GM23338 (cell line): ENCODE data around the gene ZNF460. TPM values are rescaled to one million over a fixed set of nuclear protein-coding genes. Genes with fewer than 3 reads are reported as not detected.

Experiments used
- ATAC-seq: fragments of 200-7000 bp; cut with Tn5 transposase; 3 replicates; pipeline ENCODE4 v1.9.1; 2020
- DNase-seq: peaks from one replicate; pipeline ENCODE4 v3.0.0-alpha.2; 2015; ENCODE audit warnings: low spot score
- H2AFZ ChIP-seq: fragments of 200-600 bp; sonication (generic); 2 replicates; pipeline ENCODE4 v1.8.0; 2016; ENCODE audit warnings: antibody characterized with exemption, mild to moderate bottlenecking, moderate library complexity
- H3F3A ChIP-seq: fragments of 200-600 bp; sonication (generic); replicated peaks from 2 replicates; pipeline ENCODE4 v1.8.0; 2017; ENCODE audit warnings: antibody characterized with exemption, mixed run types, low read depth
- H3K27ac ChIP-seq: fragments of 200-600 bp; sonication (generic); 2 replicates; pipeline ENCODE4 v1.6.1; 2016; ENCODE audit warnings: low read depth
- H3K27me3 ChIP-seq: fragments of 200-600 bp; sonication (generic); 2 replicates; pipeline ENCODE4 v1.8.0; 2016; ENCODE audit warnings: mild to moderate bottlenecking, mixed run types, moderate library complexity; ENCODE audit not compliant: insufficient read depth
- H3K36me3 ChIP-seq: fragments of 200-600 bp; sonication (generic); 2 replicates; pipeline ENCODE4 v1.8.0; 2016; ENCODE audit warnings: mild to moderate bottlenecking; ENCODE audit not compliant: insufficient read depth
- H3K4me1 ChIP-seq: fragments of 200-600 bp; sonication (generic); 2 replicates; pipeline ENCODE4 v1.8.0; 2016; ENCODE audit warnings: mild to moderate bottlenecking, moderate library complexity; ENCODE audit not compliant: insufficient read depth
- H3K4me2 ChIP-seq: fragments of 200-600 bp; sonication (generic); 2 replicates; pipeline ENCODE4 v1.7.1; 2017; ENCODE audit warnings: mixed run types
- H3K4me3 ChIP-seq: fragments of 200-600 bp; sonication (generic); 2 replicates; pipeline ENCODE4 v1.6.1; 2016; ENCODE audit warnings: mixed run types
- H3K79me2 ChIP-seq: fragments of 200-600 bp; sonication (generic); replicated peaks from 2 replicates; pipeline ENCODE4 v1.8.0; 2017; ENCODE audit warnings: mild to moderate bottlenecking; ENCODE audit not compliant: insufficient read depth
- H3K9me2 ChIP-seq: fragments of 200-600 bp; sonication (generic); 2 replicates; pipeline ENCODE4 v1.8.0; 2017; ENCODE audit not compliant: insufficient read depth
- H4K20me1 ChIP-seq: fragments of 200-600 bp; sonication (generic); replicated peaks from 2 replicates; pipeline ENCODE4 v1.8.0; 2017; ENCODE audit warnings: mild to moderate bottlenecking; ENCODE audit not compliant: insufficient read depth
- H3K27ac Mint-ChIP-seq: 2 replicates; pipeline ENCODE4 v1.8.0; 2020; ENCODE audit warnings: inconsistent platforms, mild to moderate bottlenecking, moderate library complexity, mixed read lengths
- H3K27me3 Mint-ChIP-seq: 3 replicates; pipeline ENCODE4 v1.8.0; 2022; ENCODE audit warnings: low read depth, mild to moderate bottlenecking, moderate library complexity, mixed read lengths, inconsistent platforms; ENCODE audit not compliant: insufficient read depth, poor library complexity
- H3K36me3 Mint-ChIP-seq: 3 replicates; pipeline ENCODE4 v1.8.0; 2021; ENCODE audit warnings: low read depth, mild to moderate bottlenecking, inconsistent platforms, moderate library complexity, mixed read lengths
- H3K4me1 Mint-ChIP-seq: 3 replicates; pipeline ENCODE4 v1.8.0; 2020; ENCODE audit warnings: mild to moderate bottlenecking, inconsistent platforms, mixed read lengths
- H3K4me3 Mint-ChIP-seq: 3 replicates; pipeline ENCODE4 v1.8.0; 2021; ENCODE audit warnings: moderate library complexity, mild to moderate bottlenecking, inconsistent platforms, mixed read lengths
- H3K9me3 Mint-ChIP-seq: 3 replicates; pipeline ENCODE4 v1.8.0; 2020; ENCODE audit warnings: moderate library complexity, mild to moderate bottlenecking, inconsistent platforms, mixed read lengths
- CREB1 ChIP-seq: fragments of 250-450 bp; sonication (Bioruptor Pico); IDR thresholded peaks from 2 replicates; pipeline ENCODE4 v1.5.0; 2020; ENCODE audit warnings: low read depth, mild to moderate bottlenecking, moderate library complexity
- EZH2 ChIP-seq: fragments of 200-600 bp; sonication (generic); IDR thresholded peaks from one replicate; pipeline ENCODE4 v1.8.0; 2017; ENCODE audit warnings: antibody characterized with exemption, mild to moderate bottlenecking, low read depth; ENCODE audit not compliant: unreplicated experiment
- EZH2phosphoT487 ChIP-seq: fragments of 200-600 bp; sonication (generic); IDR thresholded peaks from one replicate; pipeline ENCODE4 v1.8.1; 2018; ENCODE audit warnings: antibody characterized with exemption; ENCODE audit not compliant: unreplicated experiment
- NANOG ChIP-seq: IDR thresholded peaks from 2 replicates; pipeline ENCODE4 v1.6.1; 2016; ENCODE audit warnings: antibody characterized with exemption, borderline replicate concordance
- POLR2AphosphoS5 ChIP-seq: IDR thresholded peaks from 2 replicates; pipeline ENCODE4 v1.6.1; 2016; ENCODE audit warnings: antibody characterized with exemption, low read depth
- STAT1 ChIP-seq: IDR thresholded peaks from one replicate; pipeline ENCODE4 v1.6.1; 2016; ENCODE audit warnings: antibody characterized with exemption; ENCODE audit not compliant: unreplicated experiment
- ZNF331 ChIP-seq: fragments of 250-450 bp; sonication (Bioruptor Pico); IDR thresholded peaks from 2 replicates; pipeline ENCODE4 v1.5.0; 2020; ENCODE audit warnings: low read depth, mild to moderate bottlenecking, moderate library complexity
- polyA plus RNA-seq: library from polyadenylated mRNA; unstranded; fragments of >200 nt; fragmentation: Nextera tagmentation; extraction: Ambion mirVana; gene quantifications from 2 replicates; pipeline ENCODE4 v1.2.1, GENCODE V29; 2016
- total RNA-seq: library from RNA; depleted of rRNA; stranded (reverse); fragments of >200 nt; shearing (Covaris generic); gene quantifications from 2 replicates; pipeline ENCODE4 v1.2.3, GENCODE V29; 2014
- TF ChIP-seq, protein P1 (sequence below): fragments of 250-450 bp; sonication (Bioruptor Pico); IDR thresholded peaks from 2 replicates; pipeline ENCODE4 v1.5.0; 2020; ENCODE audit warnings: mild to moderate bottlenecking, moderate library complexity
- TF ChIP-seq, protein P2 (sequence below), 2 experiments: fragments of 200-600 bp in 1 of 2; sonication (generic) in 1 of 2; conservative IDR thresholded peaks; 2 replicates each; pipeline versions ENCODE4 v1.5.1 to v1.6.1; 2016 to 2017; ENCODE audit warnings: antibody characterized with exemption in 2 of 2, low read depth in 2 of 2, mild to moderate bottlenecking in 2 of 2, moderate library complexity in 1 of 2

Gene ZNF460
- total and polyA plus RNA-seq, 2 experiments from 2014 or later = 3.4 to 81.7 TPM

GRCh38 chr19:57233207-57233606 is 47.1 kb upstream of the ZNF460 start (continued):
- TF ChIP-seq, protein P1, sequence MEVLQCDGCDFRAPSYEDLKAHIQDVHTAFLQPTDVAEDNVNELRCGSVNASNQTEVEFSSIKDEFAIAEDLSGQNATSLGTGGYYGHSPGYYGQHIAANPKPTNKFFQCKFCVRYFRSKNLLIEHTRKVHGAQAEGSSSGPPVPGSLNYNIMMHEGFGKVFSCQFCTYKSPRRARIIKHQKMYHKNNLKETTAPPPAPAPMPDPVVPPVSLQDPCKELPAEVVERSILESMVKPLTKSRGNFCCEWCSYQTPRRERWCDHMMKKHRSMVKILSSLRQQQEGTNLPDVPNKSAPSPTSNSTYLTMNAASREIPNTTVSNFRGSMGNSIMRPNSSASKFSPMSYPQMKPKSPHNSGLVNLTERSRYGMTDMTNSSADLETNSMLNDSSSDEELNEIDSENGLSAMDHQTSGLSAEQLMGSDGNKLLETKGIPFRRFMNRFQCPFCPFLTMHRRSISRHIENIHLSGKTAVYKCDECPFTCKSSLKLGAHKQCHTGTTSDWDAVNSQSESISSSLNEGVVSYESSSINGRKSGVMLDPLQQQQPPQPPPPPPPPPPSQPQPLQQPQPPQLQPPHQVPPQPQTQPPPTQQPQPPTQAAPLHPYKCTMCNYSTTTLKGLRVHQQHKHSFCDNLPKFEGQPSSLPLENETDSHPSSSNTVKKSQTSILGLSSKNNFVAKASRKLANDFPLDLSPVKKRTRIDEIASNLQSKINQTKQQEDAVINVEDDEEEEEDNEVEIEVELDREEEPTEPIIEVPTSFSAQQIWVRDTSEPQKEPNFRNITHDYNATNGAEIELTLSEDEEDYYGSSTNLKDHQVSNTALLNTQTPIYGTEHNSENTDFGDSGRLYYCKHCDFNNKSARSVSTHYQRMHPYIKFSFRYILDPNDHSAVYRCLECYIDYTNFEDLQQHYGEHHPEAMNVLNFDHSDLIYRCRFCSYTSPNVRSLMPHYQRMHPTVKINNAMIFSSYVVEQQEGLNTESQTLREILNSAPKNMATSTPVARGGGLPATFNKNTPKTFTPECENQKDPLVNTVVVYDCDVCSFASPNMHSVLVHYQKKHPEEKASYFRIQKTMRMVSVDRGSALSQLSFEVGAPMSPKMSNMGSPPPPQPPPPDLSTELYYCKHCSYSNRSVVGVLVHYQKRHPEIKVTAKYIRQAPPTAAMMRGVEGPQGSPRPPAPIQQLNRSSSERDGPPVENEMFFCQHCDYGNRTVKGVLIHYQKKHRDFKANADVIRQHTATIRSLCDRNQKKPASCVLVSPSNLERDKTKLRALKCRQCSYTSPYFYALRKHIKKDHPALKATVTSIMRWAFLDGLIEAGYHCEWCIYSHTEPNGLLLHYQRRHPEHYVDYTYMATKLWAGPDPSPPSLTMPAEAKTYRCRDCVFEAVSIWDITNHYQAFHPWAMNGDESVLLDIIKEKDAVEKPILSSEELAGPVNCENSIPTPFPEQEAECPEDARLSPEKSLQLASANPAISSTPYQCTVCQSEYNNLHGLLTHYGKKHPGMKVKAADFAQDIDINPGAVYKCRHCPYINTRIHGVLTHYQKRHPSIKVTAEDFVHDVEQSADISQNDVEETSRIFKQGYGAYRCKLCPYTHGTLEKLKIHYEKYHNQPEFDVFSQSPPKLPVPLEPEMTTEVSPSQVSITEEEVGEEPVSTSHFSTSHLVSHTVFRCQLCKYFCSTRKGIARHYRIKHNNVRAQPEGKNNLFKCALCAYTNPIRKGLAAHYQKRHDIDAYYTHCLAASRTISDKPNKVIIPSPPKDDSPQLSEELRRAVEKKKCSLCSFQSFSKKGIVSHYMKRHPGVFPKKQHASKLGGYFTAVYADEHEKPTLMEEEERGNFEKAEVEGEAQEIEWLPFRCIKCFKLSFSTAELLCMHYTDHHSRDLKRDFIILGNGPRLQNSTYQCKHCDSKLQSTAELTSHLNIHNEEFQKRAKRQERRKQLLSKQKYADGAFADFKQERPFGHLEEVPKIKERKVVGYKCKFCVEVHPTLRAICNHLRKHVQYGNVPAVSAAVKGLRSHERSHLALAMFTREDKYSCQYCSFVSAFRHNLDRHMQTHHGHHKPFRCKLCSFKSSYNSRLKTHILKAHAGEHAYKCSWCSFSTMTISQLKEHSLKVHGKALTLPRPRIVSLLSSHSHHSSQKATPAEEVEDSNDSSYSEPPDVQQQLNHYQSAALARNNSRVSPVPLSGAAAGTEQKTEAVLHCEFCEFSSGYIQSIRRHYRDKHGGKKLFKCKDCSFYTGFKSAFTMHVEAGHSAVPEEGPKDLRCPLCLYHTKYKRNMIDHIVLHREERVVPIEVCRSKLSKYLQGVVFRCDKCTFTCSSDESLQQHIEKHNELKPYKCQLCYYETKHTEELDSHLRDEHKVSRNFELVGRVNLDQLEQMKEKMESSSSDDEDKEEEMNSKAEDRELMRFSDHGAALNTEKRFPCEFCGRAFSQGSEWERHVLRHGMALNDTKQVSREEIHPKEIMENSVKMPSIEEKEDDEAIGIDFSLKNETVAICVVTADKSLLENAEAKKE (CRISPR knock-in tag) = no peak
- TF ChIP-seq STAT1 (no peak), POLR2AphosphoS5 (no peak), NANOG (no peak), ZNF331 (no peak), EZH2phosphoT487 (no peak)
- TF ChIP-seq, protein P2, sequence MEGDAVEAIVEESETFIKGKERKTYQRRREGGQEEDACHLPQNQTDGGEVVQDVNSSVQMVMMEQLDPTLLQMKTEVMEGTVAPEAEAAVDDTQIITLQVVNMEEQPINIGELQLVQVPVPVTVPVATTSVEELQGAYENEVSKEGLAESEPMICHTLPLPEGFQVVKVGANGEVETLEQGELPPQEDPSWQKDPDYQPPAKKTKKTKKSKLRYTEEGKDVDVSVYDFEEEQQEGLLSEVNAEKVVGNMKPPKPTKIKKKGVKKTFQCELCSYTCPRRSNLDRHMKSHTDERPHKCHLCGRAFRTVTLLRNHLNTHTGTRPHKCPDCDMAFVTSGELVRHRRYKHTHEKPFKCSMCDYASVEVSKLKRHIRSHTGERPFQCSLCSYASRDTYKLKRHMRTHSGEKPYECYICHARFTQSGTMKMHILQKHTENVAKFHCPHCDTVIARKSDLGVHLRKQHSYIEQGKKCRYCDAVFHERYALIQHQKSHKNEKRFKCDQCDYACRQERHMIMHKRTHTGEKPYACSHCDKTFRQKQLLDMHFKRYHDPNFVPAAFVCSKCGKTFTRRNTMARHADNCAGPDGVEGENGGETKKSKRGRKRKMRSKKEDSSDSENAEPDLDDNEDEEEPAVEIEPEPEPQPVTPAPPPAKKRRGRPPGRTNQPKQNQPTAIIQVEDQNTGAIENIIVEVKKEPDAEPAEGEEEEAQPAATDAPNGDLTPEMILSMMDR (conservative IDR thresholded peaks at IDR 0.05; ENCODE audit: low read depth in 2 of 2) = no peak

DNA sequence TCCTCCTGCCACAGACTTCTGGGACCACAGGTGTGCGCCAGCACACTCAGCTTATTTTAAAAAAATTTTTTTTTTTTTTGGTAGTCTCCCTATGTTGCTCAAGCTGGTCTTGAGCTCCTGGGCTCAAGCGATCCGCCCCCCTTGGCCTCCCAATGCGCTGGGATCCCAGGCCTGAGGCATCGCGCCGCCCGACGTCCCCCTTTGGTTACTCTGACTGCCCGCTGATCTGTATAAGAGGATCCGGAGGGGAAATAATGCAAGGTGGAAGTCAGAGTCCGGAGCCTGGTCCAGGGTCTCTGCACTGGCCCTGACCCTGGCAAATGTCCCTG is 40.3 kb upstream of the ZNF460 start:
- peaks cover 6% of the 10 kb centered on the region for H3K27me3 Mint-ChIP-seq
- peaks cover 7% of the 10 kb centered on the region for H3K36me3 Mint-ChIP-seq
- no peaks in the 10 kb centered on the region for H3K9me3 Mint-ChIP-seq
- Histone ChIP-seq H4K20me1 (peaks cover 8% of the 10 kb centered on the region), H2AFZ (peak overlapping the region; percentile 92), H3K4me1 (no peaks in the 10 kb centered on the region; the same call in 1 of the 2 replicates), H3K36me3 (no peaks in the 10 kb centered on the region; the same call in 1 of the 2 replicates), H3K27me3 (no peaks in the 10 kb centered on the region), H3K27ac (peak overlapping the region; percentile 85), H3K4me3 (peak overlapping the region; percentile 99), H3F3A (no peaks in the 10 kb centered on the region; the same call in 1 of the 2 replicates), H3K4me2 (peak overlapping the region; percentile 82), H3K79me2 (peaks cover 30% of the 10 kb centered on the region), H3K9me2 (peaks cover 6% of the 10 kb centered on the region; the same call in 1 of the 2 replicates)
- peak overlapping the region; percentile 98 for H3K27ac Mint-ChIP-seq
- peaks cover 8% of the 10 kb centered on the region; the same call in 2 of the 3 replicates for H3K4me1 Mint-ChIP-seq
- ATAC-seq = peak; percentile 62
- peak; percentile 66 for DNase-seq
- peak overlapping the region; percentile 97 for H3K4me3 Mint-ChIP-seq
- no peak for TF ChIP-seq EZH2
- TF ChIP-seq, protein P1 (CRISPR knock-in tag) = no peak
- TF ChIP-seq EZH2phosphoT487 = no peak
- no peak for TF ChIP-seq CREB1
